MG63 (cell line): Measurements from ENCODE around the gene ZNF335. TPM values are rescaled to one million over a fixed set of nuclear protein-coding genes. Genes with fewer than 3 reads are reported as not detected.
"Not testable (repeated sequence)": the region's sequence is repeated elsewhere in the genome, so short reads cannot be mapped to it uniquely, and the experiment has no call there.

Experiments
- DNase-seq: peaks from one replicate; pipeline ENCODE4 v3.0.0-alpha.2; 2020
- H3K27me3 ChIP-seq: fragments of 250-450 bp; sonication (Bioruptor Pico); 2 replicates; pipeline ENCODE4 v1.5.1; 2020; ENCODE audit warnings: mild to moderate bottlenecking, moderate library complexity
- H3K36me3 ChIP-seq: fragments of 250-450 bp; sonication (Bioruptor Pico); 2 replicates; pipeline ENCODE4 v1.5.1; 2020; ENCODE audit warnings: mild to moderate bottlenecking, moderate library complexity
- H3K4me3 ChIP-seq: fragments of 250-450 bp; sonication (Bioruptor Pico); 2 replicates; pipeline ENCODE4 v1.5.1; 2020; ENCODE audit warnings: mild to moderate bottlenecking, moderate library complexity
- H3K9me3 ChIP-seq: fragments of 250-450 bp; sonication (Bioruptor Pico); 2 replicates; pipeline ENCODE4 v1.5.1; 2020; ENCODE audit warnings: mild to moderate bottlenecking, moderate library complexity
- total RNA-seq: library from RNA; depleted of rRNA; stranded (reverse); fragments of >200 nt; shearing (Covaris generic); gene quantifications from 2 replicates; pipeline ENCODE4 v1.2.3, GENCODE V29; 2014; ENCODE audit warnings: low replicate concordance

The ZNF335 gene
- total RNA-seq, 1 experiment from 2014 or later, result 8.7 TPM

- H3K9me3 ChIP-seq, DNase-seq, H3K27me3 ChIP-seq, H3K36me3 ChIP-seq, H3K4me3 ChIP-seq: not testable (repeated sequence)
Observed at GRCh38 chr20:45988830-45989229, 16.8 kb upstream of the ZNF335 start.

- H3K27me3 ChIP-seq, result 0 out of 2 replicates have a peak, but pooled peaks cover 2% of the 10 kb centered on the region
- peak; percentile 74 for DNase-seq
- no peaks in the 10 kb centered on the region for H3K36me3 ChIP-seq
- H3K9me3 ChIP-seq, result no peaks in the 10 kb centered on the region
- no peak overlapping the region for H3K4me3 ChIP-seq
Observed at GRCh38 chr20:45987108-45987780, 15.2 kb upstream of the ZNF335 start.

- Histone ChIP-seq H3K4me3 (no peak overlapping the region), H3K9me3 (no peaks in the 10 kb centered on the region), H3K27me3 (0 out of 2 replicates have a peak, but pooled peaks cover 2% of the 10 kb centered on the region), H3K36me3 (no peaks in the 10 kb centered on the region)
- DNase-seq, result no peak
Observed at GRCh38 chr20:45985573-45985972, 13.6 kb upstream of the ZNF335 start.

- DNase-seq, result no peak
- no peaks in the 10 kb centered on the region for H3K9me3 ChIP-seq
- H3K36me3 ChIP-seq, result no peaks in the 10 kb centered on the region
- H3K27me3 ChIP-seq, result peaks cover 10% of the 10 kb centered on the region
- H3K4me3 ChIP-seq, result no peak overlapping the region
Observed at GRCh38 chr20:45983279-45983743, 11.3 kb upstream of the ZNF335 start.

- H3K4me3 ChIP-seq, result no peak overlapping the region
- no peaks in the 10 kb centered on the region for H3K36me3 ChIP-seq
- no peaks in the 10 kb centered on the region for H3K9me3 ChIP-seq
- no peak for DNase-seq
- peaks cover 10% of the 10 kb centered on the region for H3K27me3 ChIP-seq
Observed at GRCh38 chr20:45981261-45981660, 9.3 kb upstream of the ZNF335 start.

- DNase-seq, result no peak
- Histone ChIP-seq H3K9me3 (no peaks in the 10 kb centered on the region), H3K36me3 (no peaks in the 10 kb centered on the region)
Observed at GRCh38 chr20:45976086-45976485, 4.1 kb upstream of the ZNF335 start.

GRCh38 chr20:45975686-45976085 is 3.7 kb upstream of the ZNF335 start:
- Histone ChIP-seq H3K9me3 (no peaks in the 10 kb centered on the region), H3K27me3 (peaks cover 7% of the 10 kb centered on the region), H3K36me3 (0 out of 2 replicates have a peak, but pooled peaks cover 2% of the 10 kb centered on the region), H3K4me3 (no peak overlapping the region)
- DNase-seq, result no peak

More at GRCh38 chr20:45976086-45976485, 4.1 kb upstream of the ZNF335 start:
- Histone ChIP-seq H3K27me3 (peaks cover 7% of the 10 kb centered on the region), H3K4me3 (no peak overlapping the region)

- Histone ChIP-seq H3K27me3 (peaks cover 7% of the 10 kb centered on the region), H3K4me3 (no peak overlapping the region), H3K9me3 (no peaks in the 10 kb centered on the region), H3K36me3 (peaks cover 5% of the 10 kb centered on the region)
- DNase-seq, result no peak
Observed at GRCh38 chr20:45974896-45975565, 3.0 kb upstream of the ZNF335 start.

GRCh38 chr20:45972500-45973183 is 639 bp upstream of the ZNF335 start:
- Histone ChIP-seq H3K27me3 (no peaks in the 10 kb centered on the region; the same call in 1 of the 2 replicates), H3K4me3 (peak overlapping the region; percentile 82), H3K36me3 (peaks cover 29% of the 10 kb centered on the region), H3K9me3 (no peaks in the 10 kb centered on the region)
- DNase-seq, result peak; percentile 93

GRCh38 chr20:45971425-45971674 is 653 bp downstream of the ZNF335 start:
- Histone ChIP-seq H3K4me3 (peak overlapping the region; percentile 82), H3K27me3 (no peaks in the 10 kb centered on the region; the same call in 1 of the 2 replicates), H3K9me3 (no peaks in the 10 kb centered on the region), H3K36me3 (peaks cover 41% of the 10 kb centered on the region)
- DNase-seq, result no peak

- H3K4me3 ChIP-seq, result peak overlapping the region; percentile 82
- peaks cover 42% of the 10 kb centered on the region for H3K36me3 ChIP-seq
- DNase-seq, result peak; percentile 38
- no peaks in the 10 kb centered on the region for H3K27me3 ChIP-seq
- no peaks in the 10 kb centered on the region for H3K9me3 ChIP-seq
Observed at GRCh38 chr20:45970646-45971424, 1.2 kb downstream of the ZNF335 start.

- peak overlapping the region; percentile 82 for H3K4me3 ChIP-seq
- H3K36me3 ChIP-seq, result peaks cover 51% of the 10 kb centered on the region
- DNase-seq, result peak; percentile 34
- H3K9me3 ChIP-seq, result no peaks in the 10 kb centered on the region
- H3K27me3 ChIP-seq, result no peaks in the 10 kb centered on the region
Observed at GRCh38 chr20:45969712-45970634, 2.0 kb downstream of the ZNF335 start.

- no peak for DNase-seq
- no peaks in the 10 kb centered on the region for H3K27me3 ChIP-seq
- H3K4me3 ChIP-seq, result no peak overlapping the region
- H3K36me3 ChIP-seq, result peaks cover 58% of the 10 kb centered on the region
- no peaks in the 10 kb centered on the region for H3K9me3 ChIP-seq
Observed at GRCh38 chr20:45968801-45969711, 2.9 kb downstream of the ZNF335 start.

GRCh38 chr20:45968081-45968671 is 3.8 kb downstream of the ZNF335 start:
- DNase-seq, result no peak
- Histone ChIP-seq H3K9me3 (no peaks in the 10 kb centered on the region), H3K4me3 (no peak overlapping the region), H3K36me3 (peaks cover 67% of the 10 kb centered on the region), H3K27me3 (no peaks in the 10 kb centered on the region)
